Keratinocyte (primary cell): Measurements from ENCODE around the gene PAQR5. TPM values are rescaled to one million over a fixed set of nuclear protein-coding genes. Genes with fewer than 3 reads are reported as not detected.

Experiments used
- DNase-seq: peaks from one replicate; pipeline ENCODE4 v3.0.0-alpha.2; 2011; ENCODE audit warnings: low read depth, missing footprints, low spot score
- FAIRE-seq: peaks from 2 replicates; lab custom pipeline; 2011; peaks lifted over from hg19 to GRCh38; lab: Jason Lieb, UNC
- H2AFZ ChIP-seq: 2 replicates; pipeline ENCODE4 v1.6.0; 2012; ENCODE audit warnings: low read length, control low read depth, inconsistent platforms; ENCODE audit not compliant: control insufficient read depth
- H3K27ac ChIP-seq: 2 replicates; pipeline ENCODE4 v1.5.1; 2011; ENCODE audit warnings: low read length; ENCODE audit not compliant: control insufficient read depth, insufficient read depth
- H3K27me3 ChIP-seq: 3 replicates; pipeline ENCODE4 v1.6.0; 2011; ENCODE audit warnings: low read length; ENCODE audit not compliant: control insufficient read depth, insufficient read depth; ENCODE audit errors: extremely low read depth
- H3K36me3 ChIP-seq, 2 experiments: 2 replicates in 1 of 2; 3 replicates in 1 of 2; pipeline ENCODE4 v1.5.1; 2011; ENCODE audit warnings: low read length in 2 of 2, mild to moderate bottlenecking in 1 of 2; ENCODE audit not compliant: control insufficient read depth in 2 of 2, insufficient read depth in 2 of 2; ENCODE audit errors: extremely low read depth in 1 of 2
- H3K4me1 ChIP-seq: 3 replicates; pipeline ENCODE4 v1.5.1; 2011; ENCODE audit warnings: low read length; ENCODE audit not compliant: control insufficient read depth, insufficient read depth; ENCODE audit errors: extremely low read depth
- H3K4me2 ChIP-seq: 3 replicates; pipeline ENCODE4 v1.6.0; 2011; ENCODE audit warnings: low read depth, low read length; ENCODE audit not compliant: control insufficient read depth, insufficient read depth; ENCODE audit errors: extremely low read depth
- H3K4me3 ChIP-seq, 3 experiments: fragments of 200-600 bp in 1 of 3; sonication (generic) in 1 of 3; 2 replicates in 2 of 3; 3 replicates in 1 of 3; pipeline ENCODE4 v1.5.1; 2011 to 2016; ENCODE audit warnings: low read length in 3 of 3, mild to moderate bottlenecking in 3 of 3, control low read depth in 2 of 3, inconsistent platforms in 1 of 3, low read depth in 1 of 3, mixed read lengths in 1 of 3, mixed run types in 1 of 3, moderate library complexity in 1 of 3; ENCODE audit not compliant: control insufficient read depth in 2 of 3, insufficient read depth in 2 of 3; ENCODE audit errors: extremely low read depth in 1 of 3
- H3K79me2 ChIP-seq: 2 replicates; pipeline ENCODE4 v1.6.0; 2012; ENCODE audit warnings: low read length; ENCODE audit not compliant: control insufficient read depth, insufficient read depth
- H3K9ac ChIP-seq: 3 replicates; pipeline ENCODE4 v1.6.0; 2011; ENCODE audit warnings: low read length; ENCODE audit not compliant: control insufficient read depth, insufficient read depth; ENCODE audit errors: extremely low read depth
- H3K9me1 ChIP-seq: 3 replicates; pipeline ENCODE4 v1.6.0; 2011; ENCODE audit warnings: low read length; ENCODE audit not compliant: control insufficient read depth, insufficient read depth; ENCODE audit errors: extremely low read depth
- H3K9me3 ChIP-seq: 2 replicates; pipeline ENCODE4 v1.5.1; 2012; ENCODE audit warnings: low read depth, low read length; ENCODE audit not compliant: control insufficient read depth
- H4K20me1 ChIP-seq: 3 replicates; pipeline ENCODE4 v1.6.0; 2011; ENCODE audit warnings: low read length; ENCODE audit not compliant: control insufficient read depth, insufficient read depth; ENCODE audit errors: extremely low read depth
- EZH2 ChIP-seq: IDR thresholded peaks from one replicate; pipeline ENCODE4 v1.6.1; 2012; ENCODE audit warnings: inconsistent platforms, mild to moderate bottlenecking, low read length, moderate library complexity
- dilution Hi-C: fragments of 300-500 bp; cut with MboI; formaldehyde crosslinking; loops from one replicate; pipeline ENCODE4 v1.7.0; 2020; ENCODE audit warnings: low sequenced_read_pairs; ENCODE audit not compliant: extremely low pct_ligation_motif_present
- polyA plus RNA-seq, 5 experiments: library from polyadenylated mRNA; depleted of rRNA in 3 of 5; stranded (reverse) in 3 of 5; stranded (forward) in 1 of 5; unstranded in 1 of 5; fragments of >200 nt; gene quantifications; 1 replicate in 1 of 5; 2 replicates in 3 of 5; 3 replicates in 1 of 5; pipeline versions ENCODE4 v1.2.1 to v1.2.3, GENCODE V29; 2011 to 2012; ENCODE audit warnings: missing spikeins in 2 of 5, low read depth in 1 of 5, low replicate concordance in 1 of 5
- TF ChIP-seq, protein P1 (sequence below), 3 experiments: IDR thresholded peaks in 1 of 3; conservative IDR thresholded peaks in 1 of 3; optimal IDR thresholded peaks in 1 of 3; 2 replicates in 2 of 3; 3 replicates in 1 of 3; pipeline versions ENCODE3 to v1.5.1; 2011; ENCODE audit warnings: low read length in 3 of 3, mild to moderate bottlenecking in 3 of 3, moderate library complexity in 2 of 3, control low read depth in 1 of 3, inconsistent platforms in 1 of 3; ENCODE audit not compliant: insufficient read depth in 2 of 3; ENCODE audit errors: extremely low read depth in 1 of 3

PAQR5 gene
- polyA plus RNA-seq, 1 donor (not counting 4 experiments of a cell fraction or from before 2014, with no cell fraction given), result 0.30 TPM

GRCh38 chr15:69351333-69351732, 52.6 kb downstream of the PAQR5 start:
- H3K9ac ChIP-seq, result no peak overlapping the region
- H2AFZ ChIP-seq, result no peak overlapping the region
- H3K4me3 ChIP-seq, result no peak overlapping the region
- FAIRE-seq (no peak), DNase-seq (no peak)
- TF ChIP-seq, protein P1, sequence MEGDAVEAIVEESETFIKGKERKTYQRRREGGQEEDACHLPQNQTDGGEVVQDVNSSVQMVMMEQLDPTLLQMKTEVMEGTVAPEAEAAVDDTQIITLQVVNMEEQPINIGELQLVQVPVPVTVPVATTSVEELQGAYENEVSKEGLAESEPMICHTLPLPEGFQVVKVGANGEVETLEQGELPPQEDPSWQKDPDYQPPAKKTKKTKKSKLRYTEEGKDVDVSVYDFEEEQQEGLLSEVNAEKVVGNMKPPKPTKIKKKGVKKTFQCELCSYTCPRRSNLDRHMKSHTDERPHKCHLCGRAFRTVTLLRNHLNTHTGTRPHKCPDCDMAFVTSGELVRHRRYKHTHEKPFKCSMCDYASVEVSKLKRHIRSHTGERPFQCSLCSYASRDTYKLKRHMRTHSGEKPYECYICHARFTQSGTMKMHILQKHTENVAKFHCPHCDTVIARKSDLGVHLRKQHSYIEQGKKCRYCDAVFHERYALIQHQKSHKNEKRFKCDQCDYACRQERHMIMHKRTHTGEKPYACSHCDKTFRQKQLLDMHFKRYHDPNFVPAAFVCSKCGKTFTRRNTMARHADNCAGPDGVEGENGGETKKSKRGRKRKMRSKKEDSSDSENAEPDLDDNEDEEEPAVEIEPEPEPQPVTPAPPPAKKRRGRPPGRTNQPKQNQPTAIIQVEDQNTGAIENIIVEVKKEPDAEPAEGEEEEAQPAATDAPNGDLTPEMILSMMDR (optimal IDR thresholded peaks at IDR 0.05 in 1 of 3, IDR thresholded peaks at IDR 0.05 in 1 of 3, conservative IDR thresholded peaks at IDR 0.05 in 1 of 3; ENCODE audit: extremely low read depth in 1 of 3, insufficient read depth in 2 of 3, low read length in 3 of 3), result no peak
- no peak for TF ChIP-seq EZH2
- no peaks in the 10 kb centered on the region for H4K20me1 ChIP-seq
- no peaks in the 10 kb centered on the region for H3K79me2 ChIP-seq
- H3K27ac ChIP-seq, result no peak overlapping the region
- H3K9me1 ChIP-seq, result no peaks in the 10 kb centered on the region
- H3K4me1 ChIP-seq, result no peaks in the 10 kb centered on the region
- dilution Hi-C loops, result no loop called here
- H3K9me3 ChIP-seq, result no peaks in the 10 kb centered on the region
- no peak overlapping the region for H3K4me2 ChIP-seq
- H3K36me3 ChIP-seq, result no peaks in the 10 kb centered on the region
- H3K27me3 ChIP-seq, result no peaks in the 10 kb centered on the region

- Histone ChIP-seq H3K27me3 (no peaks in the 10 kb centered on the region), H3K9me3 (no peaks in the 10 kb centered on the region), H3K4me3 (no peak overlapping the region), H3K9ac (no peak overlapping the region), H3K36me3 (no peaks in the 10 kb centered on the region), H3K9me1 (no peaks in the 10 kb centered on the region), H2AFZ (no peak overlapping the region), H3K27ac (no peak overlapping the region), H4K20me1 (no peaks in the 10 kb centered on the region), H3K4me1 (no peaks in the 10 kb centered on the region), H3K79me2 (no peaks in the 10 kb centered on the region), H3K4me2 (no peak overlapping the region)
- no peak for TF ChIP-seq EZH2
- FAIRE-seq (no peak), DNase-seq (no peak)
- dilution Hi-C loops, result no loop called here
Measured at GRCh38 chr15:69351884-69352283, 53.2 kb downstream of the PAQR5 start.
